Mucosa of descending colon (tissue), 3 donors: ENCODE data around the gene PHF14. TPM values are rescaled to one million over a fixed set of nuclear protein-coding genes. Genes with fewer than 3 reads are reported as not detected.

Source experiments
- ATAC-seq: fragments of 200-7000 bp; cut with Tn5 transposase; one replicate; pipeline ENCODE4 v1.9.1; 2020; ENCODE audit warnings: mild to moderate bottlenecking, moderate library complexity
- DNase-seq, 3 donors: peaks; one replicate each; pipeline ENCODE4 v3.0.0-alpha.2; 2020
- H3K36me3 ChIP-seq: fragments of 200-600 bp; one replicate; pipeline ENCODE4 v1.8.0; 2021; ENCODE audit warnings: low read depth, mild to moderate bottlenecking
- H3K4me1 ChIP-seq: fragments of 200-600 bp; one replicate; pipeline ENCODE4 v1.8.0; 2021; ENCODE audit warnings: low read depth, mild to moderate bottlenecking
- H3K4me3 ChIP-seq: fragments of 200-600 bp; one replicate; pipeline ENCODE4 v1.8.0; 2021; ENCODE audit warnings: mild to moderate bottlenecking
- H3K9me3 ChIP-seq: fragments of 200-600 bp; one replicate; pipeline ENCODE4 v1.8.0; 2021; ENCODE audit warnings: mild to moderate bottlenecking
- intact Hi-C, 2 donors: fragments of 100-400 bp; cut with DNase I in 1 of 2; cut with micrococcal nuclease in 1 of 2; formaldehyde crosslinking; loops; one replicate each; pipeline versions ENCODE4 v1.11.0 to v1.11.1; 2022; cut with DNase I, micrococcal nuclease
- total RNA-seq, 3 donors: library from RNA; stranded (reverse); fragmentation: NEBNext Ultra II Directional in 2 of 3; extraction: Animal tissue kit (Norgen Biotek cat#: 25700) in 2 of 3; gene quantifications; one replicate each; pipeline versions ENCODE4 v1.2.1 to v1.2.4, GENCODE V29; 2021 to 2023
- TF ChIP-seq, protein P1 (sequence below): fragments of 200-600 bp; IDR thresholded peaks from one replicate; pipeline ENCODE4 v1.8.0; 2022; ENCODE audit warnings: antibody characterized with exemption, mild to moderate bottlenecking
- donor health status: DM: no; HTN: no; CAD: no; lungs with moderate emphysema.
- donor health status: DM: no; HTN: no; CAD: no.
- donor health status: DM: no; HTN: yes; CAD: no.

PHF14 gene
- total RNA-seq, 3 donors from 2014 or later, result 30.8 to 31.9 (median 31.7) TPM

DNA sequence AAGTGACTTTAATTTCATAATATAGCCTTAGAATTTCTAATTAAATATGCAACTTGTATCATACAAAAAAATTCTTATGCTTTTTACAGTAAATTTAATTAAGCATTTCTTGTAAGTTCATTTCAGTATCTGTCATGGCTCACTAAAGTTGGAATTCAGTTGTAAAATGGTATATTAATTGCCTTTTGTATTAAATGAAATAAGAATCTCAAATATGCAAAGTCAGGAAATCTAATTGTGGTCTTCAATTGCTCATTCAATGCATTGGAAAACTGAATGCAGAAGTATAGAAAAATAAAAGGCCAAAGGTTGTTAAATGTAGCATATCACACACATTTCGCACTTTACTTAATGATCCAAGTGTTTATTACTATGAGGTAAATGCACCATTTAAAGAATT lies 189.5 kb downstream of the PHF14 start:
- no peak for ATAC-seq
- no peak for DNase-seq
- Histone ChIP-seq H3K9me3 (no peaks in the 10 kb centered on the region), H3K4me1 (no peaks in the 10 kb centered on the region), H3K36me3 (no peaks in the 10 kb centered on the region), H3K4me3 (no peak overlapping the region)
- TF ChIP-seq, protein P1, sequence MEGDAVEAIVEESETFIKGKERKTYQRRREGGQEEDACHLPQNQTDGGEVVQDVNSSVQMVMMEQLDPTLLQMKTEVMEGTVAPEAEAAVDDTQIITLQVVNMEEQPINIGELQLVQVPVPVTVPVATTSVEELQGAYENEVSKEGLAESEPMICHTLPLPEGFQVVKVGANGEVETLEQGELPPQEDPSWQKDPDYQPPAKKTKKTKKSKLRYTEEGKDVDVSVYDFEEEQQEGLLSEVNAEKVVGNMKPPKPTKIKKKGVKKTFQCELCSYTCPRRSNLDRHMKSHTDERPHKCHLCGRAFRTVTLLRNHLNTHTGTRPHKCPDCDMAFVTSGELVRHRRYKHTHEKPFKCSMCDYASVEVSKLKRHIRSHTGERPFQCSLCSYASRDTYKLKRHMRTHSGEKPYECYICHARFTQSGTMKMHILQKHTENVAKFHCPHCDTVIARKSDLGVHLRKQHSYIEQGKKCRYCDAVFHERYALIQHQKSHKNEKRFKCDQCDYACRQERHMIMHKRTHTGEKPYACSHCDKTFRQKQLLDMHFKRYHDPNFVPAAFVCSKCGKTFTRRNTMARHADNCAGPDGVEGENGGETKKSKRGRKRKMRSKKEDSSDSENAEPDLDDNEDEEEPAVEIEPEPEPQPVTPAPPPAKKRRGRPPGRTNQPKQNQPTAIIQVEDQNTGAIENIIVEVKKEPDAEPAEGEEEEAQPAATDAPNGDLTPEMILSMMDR, result no peak
- intact Hi-C loops, result no loop called here

GRCh38 chr7:11166051-11166450 lies 192.4 kb downstream of the PHF14 start:
- ATAC-seq (no peak), DNase-seq (no peak)
- H3K4me3 ChIP-seq, result no peak overlapping the region
- no peaks in the 10 kb centered on the region for H3K4me1 ChIP-seq
- H3K36me3 ChIP-seq, result no peaks in the 10 kb centered on the region
- TF ChIP-seq, protein P1, result no peak
- intact Hi-C loops, result no loop called here
- no peaks in the 10 kb centered on the region for H3K9me3 ChIP-seq

- intact Hi-C loops, result no loop called here
Observed at GRCh38 chr7:11168650-11169170, 195.0 kb downstream of the PHF14 start.

DNA sequence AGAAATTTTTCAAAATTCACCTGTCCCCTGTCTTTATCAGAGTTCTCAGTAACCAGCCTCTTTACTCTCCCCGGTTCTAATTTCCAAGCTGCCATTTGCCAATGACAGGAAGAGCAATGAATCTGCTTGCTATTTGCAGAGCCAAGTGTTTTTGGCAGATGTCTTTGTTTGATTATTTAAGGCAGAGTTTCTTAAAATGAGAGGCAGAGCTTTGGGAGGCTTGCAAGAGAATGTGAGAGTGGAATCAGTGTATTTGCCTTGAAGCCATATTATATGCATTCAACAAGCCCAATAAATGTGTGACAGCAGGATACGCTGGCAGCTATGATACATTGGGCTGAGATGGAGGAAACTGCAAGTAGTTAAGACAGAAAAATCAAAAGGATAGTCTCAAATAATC lies 196.5 kb downstream of the PHF14 start:
- Histone ChIP-seq H3K9me3 (no peaks in the 10 kb centered on the region), H3K4me1 (no peaks in the 10 kb centered on the region), H3K36me3 (no peaks in the 10 kb centered on the region), H3K4me3 (no peak overlapping the region)
- DNase-seq (no peak), ATAC-seq (no peak)
- intact Hi-C loops, result no loop called here
- TF ChIP-seq, protein P1, result no peak

More at GRCh38 chr7:11168650-11169170, 195.0 kb downstream of the PHF14 start:
- Histone ChIP-seq H3K4me1 (no peaks in the 10 kb centered on the region), H3K36me3 (no peaks in the 10 kb centered on the region), H3K4me3 (no peak overlapping the region), H3K9me3 (no peaks in the 10 kb centered on the region)
- TF ChIP-seq, protein P1, result no peak
- ATAC-seq (no peak), DNase-seq (no peak)

DNA sequence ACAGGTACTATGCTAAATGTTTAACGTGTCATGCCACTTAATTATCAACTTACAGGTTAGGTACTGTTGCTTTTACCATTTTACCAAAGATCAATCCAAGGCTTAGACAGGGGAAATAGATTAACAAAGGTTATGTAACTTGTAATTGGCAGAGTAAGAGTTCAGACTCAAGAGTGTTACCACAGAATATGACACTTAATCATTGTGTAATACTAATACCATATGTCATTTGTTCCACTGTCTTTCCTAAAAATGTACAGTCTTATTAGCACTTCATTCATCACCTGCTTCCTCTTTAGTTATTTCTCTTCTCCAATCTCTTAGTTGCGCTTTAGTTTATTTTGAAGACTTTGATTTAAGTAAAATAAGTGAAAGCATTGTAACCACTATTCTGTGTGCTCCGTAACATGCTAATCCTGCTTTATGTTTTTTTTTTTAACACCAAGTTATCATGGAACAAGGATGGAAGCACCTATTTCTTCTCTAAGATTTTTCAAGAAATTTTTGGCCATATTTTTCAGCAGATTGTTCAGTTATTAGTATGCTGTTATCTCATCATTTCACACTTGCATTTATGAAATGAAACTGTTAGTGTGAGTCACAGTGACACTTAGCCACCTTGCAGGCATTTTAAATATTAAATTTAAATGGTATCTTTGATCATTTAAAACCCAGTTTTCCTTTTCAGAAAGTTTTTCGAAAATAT lies 197.3 kb downstream of the PHF14 start:
- Histone ChIP-seq H3K36me3 (no peaks in the 10 kb centered on the region), H3K4me1 (no peaks in the 10 kb centered on the region), H3K9me3 (no peaks in the 10 kb centered on the region), H3K4me3 (no peak overlapping the region)
- no peak for DNase-seq
- TF ChIP-seq, protein P1, result no peak
- no peak for ATAC-seq
- intact Hi-C loops, result no loop called here
